HCT116 (cell line): ENCODE results near the gene FAM168A. TPM values are rescaled to one million over a fixed set of nuclear protein-coding genes. Genes with fewer than 3 reads are reported as not detected.

Source experiments
- ATAC-seq: fragments of 200-7000 bp; cut with Tn5 transposase; 2 replicates; pipeline ENCODE4 v1.9.1; 2020; ENCODE audit warnings: mild to moderate bottlenecking, moderate library complexity
- BruUV-seq: library from RNA; stranded (reverse); fragments of 400-500 nt; replicated peaks from 2 replicates; lab custom pipeline; 2021; lab: Mats Ljungman, UMichigan
- CTCF ChIA-PET: fragments of 300-600 bp; sonication (Branson Sonifier 250); formaldehyde crosslinking; loops from one replicate; lab custom pipeline; 2021; ENCODE audit warnings: antibody characterized with exemption; lab: Charles Lee
- POLR2A ChIA-PET: fragments of 300-600, 350-600 bp; sonication (Branson Sonifier 250); formaldehyde crosslinking; loops from one replicate; lab custom pipeline; 2021; ENCODE audit warnings: antibody characterized with exemption; lab: Charles Lee
- RAD21 ChIA-PET, 2 experiments: fragments of 300-600 bp; sonication (Branson Sonifier 250); formaldehyde crosslinking; loops; one replicate each; lab custom pipeline; 2023; ENCODE audit warnings: low total read pairs in 2 of 2; ENCODE audit not compliant: uncharacterized antibody in 2 of 2, unreplicated experiment in 2 of 2, low non-redundant PET in 1 of 2; lab: Charles Lee
- DNase-seq: peaks from one replicate; pipeline ENCODE4 v3.0.0-alpha.2; 2010; ENCODE audit warnings: low read depth, low spot score
- H2AFZ ChIP-seq: fragments of 200-600 bp; shearing (Covaris generic), sonication (generic); 2 replicates; pipeline ENCODE4 v1.6.1; 2017; ENCODE audit warnings: low read depth, mixed run types, mixed read lengths, antibody characterized with exemption, low read length; ENCODE audit not compliant: poor library complexity, severe bottlenecking
- H3K27ac ChIP-seq: 2 replicates; pipeline ENCODE4 v1.5.1; 2012; ENCODE audit warnings: low read depth, low read length
- H3K27me3 ChIP-seq: fragments of 200-600 bp; sonication (generic); 2 replicates; pipeline ENCODE4 v1.6.1; 2016; ENCODE audit warnings: mixed run types, low read length, mixed read lengths; ENCODE audit not compliant: insufficient read depth
- H3K36me3 ChIP-seq, 2 experiments: fragments of 200-500 bp in 1 of 2; fragments of 200-600 bp in 1 of 2; sonication (Bioruptor generic) in 1 of 2; sonication (generic) in 1 of 2; 2 replicates each; pipeline versions ENCODE4 v1.5.1 to v1.6.1; 2014 to 2016; ENCODE audit warnings: low read length in 2 of 2, inconsistent platforms in 1 of 2, mixed read lengths in 1 of 2, mixed run types in 1 of 2; ENCODE audit not compliant: insufficient read depth in 2 of 2, control insufficient read depth in 1 of 2
- H3K4me1 ChIP-seq, 2 experiments: fragments of 200-600 bp in 1 of 2; sonication (generic) in 1 of 2; 2 replicates each; pipeline versions ENCODE4 v1.5.1 to v1.6.1; 2012 to 2017; ENCODE audit warnings: low read length in 2 of 2, inconsistent platforms in 1 of 2, mild to moderate bottlenecking in 1 of 2, mixed read lengths in 1 of 2, mixed run types in 1 of 2, moderate library complexity in 1 of 2; ENCODE audit not compliant: insufficient read depth in 2 of 2, control insufficient read depth in 1 of 2
- H3K4me2 ChIP-seq: fragments of 200-600 bp; sonication (generic); 2 replicates; pipeline ENCODE4 v1.6.1; 2017; ENCODE audit warnings: mixed run types, low read length, mixed read lengths
- H3K4me3 ChIP-seq, 2 experiments: fragments of 200-600 bp in 1 of 2; sonication (generic) in 1 of 2; replicated peaks in 1 of 2; 2 replicates each; pipeline ENCODE4 v1.5.1; 2011 to 2016; ENCODE audit warnings: low read length in 2 of 2, control low read depth in 1 of 2, low read depth in 1 of 2, mild to moderate bottlenecking in 1 of 2, mixed read lengths in 1 of 2, mixed run types in 1 of 2
- H3K79me2 ChIP-seq: fragments of 200-600 bp; sonication (generic); 2 replicates; pipeline ENCODE4 v1.6.1; 2017; ENCODE audit warnings: mild to moderate bottlenecking, mixed run types, low read length, moderate library complexity, mixed read lengths; ENCODE audit not compliant: insufficient read depth
- H3K9ac ChIP-seq: fragments of 200-600 bp; sonication (generic); 2 replicates; pipeline ENCODE4 v1.6.1; 2016; ENCODE audit warnings: low read length, mixed read lengths
- H3K9me2 ChIP-seq: fragments of 200-600 bp; sonication (generic), shearing (Covaris generic); 2 replicates; pipeline ENCODE4 v1.6.1; 2017; ENCODE audit warnings: mixed run types, mild to moderate bottlenecking, moderate library complexity; ENCODE audit not compliant: insufficient read depth
- H3K9me3 ChIP-seq, 2 experiments: fragments of 200-500 bp in 1 of 2; fragments of 200-600 bp in 1 of 2; sonication (Bioruptor generic) in 1 of 2; sonication (generic) in 1 of 2; 2 replicates each; pipeline ENCODE4 v1.6.1; 2014 to 2017; ENCODE audit warnings: low read length in 2 of 2, mixed read lengths in 2 of 2, inconsistent platforms in 1 of 2, low read depth in 1 of 2, mild to moderate bottlenecking in 1 of 2, mixed run types in 1 of 2, moderate library complexity in 1 of 2; ENCODE audit not compliant: control insufficient read depth in 1 of 2, insufficient read depth in 1 of 2
- H4K20me1 ChIP-seq: fragments of 200-600 bp; sonication (generic), shearing (Covaris generic); 2 replicates; pipeline ENCODE4 v1.6.1; 2017; ENCODE audit warnings: mixed run types, mild to moderate bottlenecking, moderate library complexity; ENCODE audit not compliant: insufficient read depth
- CBX3 ChIP-seq: IDR thresholded peaks from 2 replicates; pipeline ENCODE4 v1.6.1; 2012; ENCODE audit warnings: low read depth
- CEBPB ChIP-seq: IDR thresholded peaks from 2 replicates; pipeline ENCODE4 v1.6.1; 2012; ENCODE audit warnings: low read depth
- EGR1 ChIP-seq: IDR thresholded peaks from 2 replicates; pipeline ENCODE4 v1.6.1; 2012; ENCODE audit warnings: low read depth
- ELF1 ChIP-seq: IDR thresholded peaks from 2 replicates; pipeline ENCODE4 v1.6.1; 2012; ENCODE audit warnings: low read depth, borderline replicate concordance
- EZH2phosphoT487 ChIP-seq: fragments of 200-600 bp; IDR thresholded peaks from 2 replicates; pipeline ENCODE4 v1.6.1; 2018; ENCODE audit warnings: antibody characterized with exemption, borderline replicate concordance
- FOSL1 ChIP-seq: IDR thresholded peaks from 2 replicates; pipeline ENCODE4 v1.6.1; 2012; ENCODE audit warnings: low read depth
- JUND ChIP-seq: IDR thresholded peaks from 2 replicates; pipeline ENCODE4 v1.6.1; 2012
- RAD21 ChIP-seq: IDR thresholded peaks from 2 replicates; pipeline ENCODE4 v1.6.1; 2012; ENCODE audit warnings: low read depth, mild to moderate bottlenecking
- SP1 ChIP-seq: IDR thresholded peaks from 2 replicates; pipeline ENCODE4 v1.6.1; 2012; ENCODE audit warnings: low read depth
- TCF7L2 ChIP-seq: IDR thresholded peaks from 2 replicates; pipeline ENCODE4 v1.7.0; 2011; ENCODE audit warnings: borderline replicate concordance, inconsistent platforms; ENCODE audit not compliant: insufficient read depth, insufficient read length; ENCODE audit errors: extremely low read depth
- ZFX ChIP-seq: fragments of 450-650 bp; IDR thresholded peaks from 2 replicates; pipeline ENCODE4 v1.6.1; 2017
- ZNF274 ChIP-seq: fragments of 200-500 bp; sonication (Bioruptor generic); IDR thresholded peaks from 2 replicates; pipeline ENCODE4 v1.6.1; 2014; ENCODE audit warnings: mild to moderate bottlenecking, low read depth, low read length, inconsistent platforms
- intact Hi-C: fragments of 100-400 bp; cut with micrococcal nuclease; formaldehyde crosslinking; loops from 2 replicates; pipeline ENCODE4 v1.10.0; 2022
- total RNA-seq: library from RNA; stranded (reverse); gene quantifications from one replicate; pipeline ENCODE4 v1.2.1, GENCODE V29; 2021; ENCODE audit not compliant: unreplicated experiment
- TF ChIP-seq, protein P1 (sequence below): IDR thresholded peaks from 2 replicates; pipeline ENCODE4 v1.6.1; 2012
- TF ChIP-seq, protein P2 (sequence below): IDR thresholded peaks from 2 replicates; pipeline ENCODE4 v1.6.1; 2012; ENCODE audit warnings: low read depth

Gene FAM168A
- total RNA-seq, 1 experiment from 2014 or later = 31.5 TPM

DNA sequence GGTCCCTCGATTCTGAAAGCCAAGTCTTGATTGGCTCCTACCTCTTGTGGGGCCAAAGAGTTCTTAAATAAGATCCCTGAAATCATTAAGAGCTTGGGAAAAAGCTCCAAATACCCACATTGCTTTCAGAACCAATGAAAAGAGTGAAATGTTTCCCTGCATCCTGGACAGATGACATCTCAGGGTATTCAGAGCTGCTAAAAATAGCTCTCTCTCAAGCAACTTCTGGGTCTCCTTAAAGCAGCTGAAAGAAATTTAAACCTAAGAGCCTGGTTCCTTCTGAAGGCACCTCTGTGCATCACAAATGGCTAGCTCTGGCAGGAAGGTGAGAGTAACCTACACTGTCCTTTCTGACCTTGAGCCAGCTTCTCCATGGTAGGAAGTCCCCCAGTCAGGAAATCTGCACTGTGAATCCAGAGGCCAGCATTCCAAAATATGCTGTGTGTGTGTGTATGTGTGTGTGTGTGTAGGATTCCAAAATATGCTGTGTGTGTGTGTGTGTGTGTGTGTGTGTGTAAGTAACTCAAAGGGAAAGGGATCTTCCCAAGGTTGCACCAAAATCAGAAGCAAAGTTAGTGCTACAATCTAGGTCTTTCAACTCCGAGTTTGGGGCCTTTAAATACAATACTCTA, 171.6 kb downstream of the FAM168A start:
- no peak for ATAC-seq
- H4K20me1 ChIP-seq = no peaks in the 10 kb centered on the region
- no peak overlapping the region for H3K4me2 ChIP-seq
- H2AFZ ChIP-seq = no peak overlapping the region
- no peaks in the 10 kb centered on the region for H3K9me2 ChIP-seq
- CTCF ChIA-PET = interaction anchor here (0.7 kb wide), 1 partner anchor 75 kb away, joined by 3 read pairs; no protein-coding TSS in a partner anchor
- RAD21 ChIA-PET = no interaction called here
- H3K27ac ChIP-seq = no peak overlapping the region
- H3K27me3 ChIP-seq = no peaks in the 10 kb centered on the region
- no peak overlapping the region for H3K4me3 ChIP-seq
- H3K79me2 ChIP-seq = no peaks in the 10 kb centered on the region
- BruUV-seq = no TSS peak
- no peak for TF ChIP-seq SP1
- TF ChIP-seq ZFX = no peak
- no peak for TF ChIP-seq JUND
- TF ChIP-seq RAD21 = no peak
- TF ChIP-seq, protein P1, sequence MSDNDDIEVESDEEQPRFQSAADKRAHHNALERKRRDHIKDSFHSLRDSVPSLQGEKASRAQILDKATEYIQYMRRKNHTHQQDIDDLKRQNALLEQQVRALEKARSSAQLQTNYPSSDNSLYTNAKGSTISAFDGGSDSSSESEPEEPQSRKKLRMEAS = no peak
- TF ChIP-seq EZH2phosphoT487 = no peak
- TF ChIP-seq, protein P2, sequence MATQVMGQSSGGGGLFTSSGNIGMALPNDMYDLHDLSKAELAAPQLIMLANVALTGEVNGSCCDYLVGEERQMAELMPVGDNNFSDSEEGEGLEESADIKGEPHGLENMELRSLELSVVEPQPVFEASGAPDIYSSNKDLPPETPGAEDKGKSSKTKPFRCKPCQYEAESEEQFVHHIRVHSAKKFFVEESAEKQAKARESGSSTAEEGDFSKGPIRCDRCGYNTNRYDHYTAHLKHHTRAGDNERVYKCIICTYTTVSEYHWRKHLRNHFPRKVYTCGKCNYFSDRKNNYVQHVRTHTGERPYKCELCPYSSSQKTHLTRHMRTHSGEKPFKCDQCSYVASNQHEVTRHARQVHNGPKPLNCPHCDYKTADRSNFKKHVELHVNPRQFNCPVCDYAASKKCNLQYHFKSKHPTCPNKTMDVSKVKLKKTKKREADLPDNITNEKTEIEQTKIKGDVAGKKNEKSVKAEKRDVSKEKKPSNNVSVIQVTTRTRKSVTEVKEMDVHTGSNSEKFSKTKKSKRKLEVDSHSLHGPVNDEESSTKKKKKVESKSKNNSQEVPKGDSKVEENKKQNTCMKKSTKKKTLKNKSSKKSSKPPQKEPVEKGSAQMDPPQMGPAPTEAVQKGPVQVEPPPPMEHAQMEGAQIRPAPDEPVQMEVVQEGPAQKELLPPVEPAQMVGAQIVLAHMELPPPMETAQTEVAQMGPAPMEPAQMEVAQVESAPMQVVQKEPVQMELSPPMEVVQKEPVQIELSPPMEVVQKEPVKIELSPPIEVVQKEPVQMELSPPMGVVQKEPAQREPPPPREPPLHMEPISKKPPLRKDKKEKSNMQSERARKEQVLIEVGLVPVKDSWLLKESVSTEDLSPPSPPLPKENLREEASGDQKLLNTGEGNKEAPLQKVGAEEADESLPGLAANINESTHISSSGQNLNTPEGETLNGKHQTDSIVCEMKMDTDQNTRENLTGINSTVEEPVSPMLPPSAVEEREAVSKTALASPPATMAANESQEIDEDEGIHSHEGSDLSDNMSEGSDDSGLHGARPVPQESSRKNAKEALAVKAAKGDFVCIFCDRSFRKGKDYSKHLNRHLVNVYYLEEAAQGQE = no peak
- no peak for TF ChIP-seq TCF7L2
- no peak for TF ChIP-seq CBX3
- no peak for TF ChIP-seq EGR1
- no peak for TF ChIP-seq ZNF274
- TF ChIP-seq FOSL1 = no peak
- TF ChIP-seq CEBPB = no peak
- TF ChIP-seq ELF1 = no peak
- TF ChIP-seq, all 23 proteins: peak for 0
- POLR2A ChIA-PET = no interaction called here
- intact Hi-C loops = no loop called here
- no peak overlapping the region for H3K9ac ChIP-seq
- H3K9me3 ChIP-seq = no peaks in the 10 kb centered on the region
- no peaks in the 10 kb centered on the region for H3K4me1 ChIP-seq
- DNase-seq = no peak
- H3K36me3 ChIP-seq = no peaks in the 10 kb centered on the region
